Measurements from ENCODE around the gene DDX47. TPM values are rescaled to one million over a fixed set of nuclear protein-coding genes. Genes with fewer than 3 reads are reported as not detected.

Gene DDX47
- total and polyA plus RNA-seq, 10 of the 15 experiments (the other 5 are each of a cell fraction or from before 2014, with no cell fraction given), result 84.8 to 266 (median 120) TPM

DNA sequence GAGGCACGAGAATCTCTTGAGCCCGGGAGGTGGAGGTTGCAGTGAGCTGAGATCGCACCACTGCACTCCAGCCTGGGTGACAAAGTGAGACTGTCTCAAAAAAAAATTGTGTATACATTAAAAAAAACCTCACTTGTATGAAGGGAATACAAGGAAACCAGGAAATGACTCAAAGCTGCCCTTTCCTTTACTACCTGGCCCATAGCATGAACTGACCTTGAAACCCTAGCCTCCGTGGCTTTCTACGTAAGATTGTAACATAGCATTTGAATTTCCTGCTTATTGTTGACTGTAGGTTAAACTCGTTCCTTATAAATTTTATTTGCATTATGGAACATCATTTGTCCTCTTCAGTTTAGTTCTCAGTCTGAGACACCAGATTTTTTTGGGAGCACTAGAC lies 9.1 kb upstream of the DDX47 start:
- peak overlapping the region; percentile 38; the same call in 1 of the 2 replicates for H3K4me2 ChIP-seq (ENCODE audit: control insufficient read depth, insufficient read depth)
- ChIA-PET RAD21 (ENCODE audit: unreplicated experiment) (interaction anchor here (0.8 to 2.5 kb wide), 9 partner anchors 9 to 70 kb away, joined by 3 to 12 read pairs (median 4); partner anchors contain the start of gene DDX47), CTCF (interaction anchor here (0.6 to 5.4 kb wide), 8 partner anchors 10 to 1241 kb away, joined by 3 to 67 read pairs (median 4); partner anchors contain the start of gene DDX47), SMC1A (ENCODE audit: uncharacterized antibody, unreplicated experiment) (interaction anchor here (0.6 to 7.3 kb wide), 6 partner anchors 11 to 103 kb away, joined by 3 to 50 read pairs (median 4); partner anchors contain the start of genes APOLD1 and DDX47), POLR2A (interaction anchor here (0.6 to 3.9 kb wide), 6 partner anchors 9 to 42 kb away, joined by 3 to 28 read pairs (median 3); partner anchors contain the start of gene DDX47)
- H3K27ac ChIP-seq (ENCODE audit: control insufficient read depth, insufficient read depth), result no peak overlapping the region
- no peak overlapping the region for H3K9ac ChIP-seq (ENCODE audit: control insufficient read depth, insufficient read depth, low read length)
- H3K27me3 ChIP-seq (replicated peaks in 1 of 2; ENCODE audit: control insufficient read depth in 2 of 2, insufficient read depth in 2 of 2, low read length in 1 of 2), result no peaks in the 10 kb centered on the region
- intact Hi-C loops (cut with micrococcal nuclease; ENCODE audit: unreplicated experiment), result no loop called here
- no peaks in the 10 kb centered on the region for H4K20me1 ChIP-seq (ENCODE audit: control insufficient read depth, insufficient read depth)
- in situ Hi-C loops (cut with MboI), result loop anchor here (25.0 kb wide), 1 partner anchor 1983 kb away; no protein-coding TSS in a partner anchor
- 14% methylated on average over 6 of the region's 6 CpGs for WGBS (ENCODE audit: insufficient coverage, insufficient replicate concordance, low lambda C conversion rate, missing lambda C conversion rate)
- no peak overlapping the region; the same call in 1 of the 2 replicates for H2AFZ ChIP-seq (ENCODE audit: control insufficient read depth, low read depth, low read length)
- no peaks in the 10 kb centered on the region for H3K36me3 ChIP-seq (ENCODE audit: control insufficient read depth in 2 of 2, insufficient read depth in 2 of 2, low read length in 1 of 2)
- no peak for FAIRE-seq
- no peaks in the 10 kb centered on the region for H3K9me3 ChIP-seq (replicated peaks; ENCODE audit: control insufficient read depth, insufficient read depth, low read length)
- BruUV-seq (replicated peaks), result no TSS peak
- peaks cover 38% of the 10 kb centered on the region for H3K4me1 ChIP-seq (ENCODE audit: control insufficient read depth, insufficient read depth, low read length)
- no peak for ATAC-seq
- TF ChIP-seq JUNB (IDR thresholded peaks at IDR 0.05), result peak; percentile 20; the same call in 1 of the 2 replicates
- TF ChIP-seq CREB1 (IDR thresholded peaks at IDR 0.05; ENCODE audit: low read depth), result 0 out of 2 replicates have a peak, but pooled peaks have one; percentile 13
- TF ChIP-seq, protein P1, sequence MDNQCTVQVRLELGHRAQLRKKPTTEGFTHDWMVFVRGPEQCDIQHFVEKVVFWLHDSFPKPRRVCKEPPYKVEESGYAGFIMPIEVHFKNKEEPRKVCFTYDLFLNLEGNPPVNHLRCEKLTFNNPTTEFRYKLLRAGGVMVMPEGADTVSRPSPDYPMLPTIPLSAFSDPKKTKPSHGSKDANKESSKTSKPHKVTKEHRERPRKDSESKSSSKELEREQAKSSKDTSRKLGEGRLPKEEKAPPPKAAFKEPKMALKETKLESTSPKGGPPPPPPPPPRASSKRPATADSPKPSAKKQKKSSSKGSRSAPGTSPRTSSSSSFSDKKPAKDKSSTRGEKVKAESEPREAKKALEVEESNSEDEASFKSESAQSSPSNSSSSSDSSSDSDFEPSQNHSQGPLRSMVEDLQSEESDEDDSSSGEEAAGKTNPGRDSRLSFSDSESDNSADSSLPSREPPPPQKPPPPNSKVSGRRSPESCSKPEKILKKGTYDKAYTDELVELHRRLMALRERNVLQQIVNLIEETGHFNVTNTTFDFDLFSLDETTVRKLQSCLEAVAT (IDR thresholded peaks at IDR 0.05), result no peak
- TF ChIP-seq NFIC (IDR thresholded peaks at IDR 0.05; ENCODE audit: low read depth, low read length), result 0 out of 2 replicates have a peak, but pooled peaks have one; percentile 7
- no peak for DNase-seq (ENCODE audit: low read depth, low spot score)
- no peak overlapping the region for H3K4me3 ChIP-seq
- no peaks in the 10 kb centered on the region for H3K79me2 ChIP-seq (ENCODE audit: control insufficient read depth, insufficient read depth, low read length)

All from GM12878 (cell line).